ENCODE results near the gene COL24A1.
"Not testable (repeated sequence)": the region's sequence is repeated elsewhere in the genome, so short reads cannot be mapped to it uniquely, and the experiment has no call there.

The COL24A1 gene

GRCh38 chr1:85867189-85867588 is 289.4 kb downstream of the COL24A1 start:
- H3K9ac ChIP-seq (ENCODE audit: insufficient read length, low read depth), result no peak overlapping the region
- DNase-seq (ENCODE audit: low read depth, low spot score), result no peak
- no peaks in the 10 kb centered on the region for H3K4me1 ChIP-seq (ENCODE audit: insufficient read depth, insufficient read length)
- TF ChIP-seq ZNF274 (IDR thresholded peaks at IDR 0.05; ENCODE audit: low read depth, low read length) (no peak), YY1 (IDR thresholded peaks at IDR 0.05; ENCODE audit: insufficient read depth, insufficient read length) (no peak), SUZ12 (IDR thresholded peaks at IDR 0.05; ENCODE audit: extremely low read depth, insufficient read depth, insufficient read length) (no peak)
- H3K27me3 ChIP-seq (ENCODE audit: insufficient read depth, insufficient read length), result no peaks in the 10 kb centered on the region
- H3K9me3 ChIP-seq (ENCODE audit: insufficient read depth, low read length), result no peaks in the 10 kb centered on the region
- H3K4me3 ChIP-seq (ENCODE audit: insufficient read length, low read depth), result no peak overlapping the region
- no peaks in the 10 kb centered on the region for H3K36me3 ChIP-seq (ENCODE audit: insufficient read depth, insufficient read length, low read length)

GRCh38 chr1:85865213-85865612 is 291.4 kb downstream of the COL24A1 start:
- no peak for TF ChIP-seq YY1 (IDR thresholded peaks at IDR 0.05; ENCODE audit: insufficient read depth, insufficient read length)
- no peaks in the 10 kb centered on the region for H3K9me3 ChIP-seq (ENCODE audit: insufficient read depth, low read length)
- no peaks in the 10 kb centered on the region for H3K27me3 ChIP-seq (ENCODE audit: insufficient read depth, insufficient read length)
- no peaks in the 10 kb centered on the region for H3K4me1 ChIP-seq (ENCODE audit: insufficient read depth, insufficient read length)
- H3K36me3 ChIP-seq (ENCODE audit: insufficient read depth, insufficient read length, low read length), result no peaks in the 10 kb centered on the region
- H3K4me3 ChIP-seq (ENCODE audit: insufficient read length, low read depth), result no peak overlapping the region
- no peak overlapping the region for H3K9ac ChIP-seq (ENCODE audit: insufficient read length, low read depth)
- DNase-seq (ENCODE audit: low read depth, low spot score), result no peak

- no peak for TF ChIP-seq YY1 (IDR thresholded peaks at IDR 0.05; ENCODE audit: insufficient read depth, insufficient read length)
- TF ChIP-seq ZNF274 (IDR thresholded peaks at IDR 0.05; ENCODE audit: low read depth, low read length), result no peak
- TF ChIP-seq SUZ12 (IDR thresholded peaks at IDR 0.05; ENCODE audit: extremely low read depth, insufficient read depth, insufficient read length), result no peak
- no peaks in the 10 kb centered on the region for H3K27me3 ChIP-seq (ENCODE audit: insufficient read depth, insufficient read length)
Observed at GRCh38 chr1:85864727-85865126, 291.8 kb downstream of the COL24A1 start.

GRCh38 chr1:85863639-85864038 is 292.9 kb downstream of the COL24A1 start:
- H3K9ac ChIP-seq (ENCODE audit: insufficient read length, low read depth); H3K36me3 ChIP-seq (ENCODE audit: insufficient read depth, insufficient read length, low read length); H3K4me1 ChIP-seq (ENCODE audit: insufficient read depth, insufficient read length); DNase-seq (ENCODE audit: low read depth, low spot score); H3K4me3 ChIP-seq (ENCODE audit: insufficient read length, low read depth); H3K27me3 ChIP-seq (ENCODE audit: insufficient read depth, insufficient read length); H3K9me3 ChIP-seq (ENCODE audit: insufficient read depth, low read length): not testable (repeated sequence)

More at GRCh38 chr1:85864727-85865126, 291.8 kb downstream of the COL24A1 start:
- Histone ChIP-seq H3K9me3 (ENCODE audit: insufficient read depth, low read length) (no peaks in the 10 kb centered on the region), H3K4me3 (ENCODE audit: insufficient read length, low read depth) (no peak overlapping the region), H3K9ac (ENCODE audit: insufficient read length, low read depth) (no peak overlapping the region), H3K4me1 (ENCODE audit: insufficient read depth, insufficient read length) (no peaks in the 10 kb centered on the region), H3K36me3 (ENCODE audit: insufficient read depth, insufficient read length, low read length) (no peaks in the 10 kb centered on the region)
- no peak for DNase-seq (ENCODE audit: low read depth, low spot score)

DNA sequence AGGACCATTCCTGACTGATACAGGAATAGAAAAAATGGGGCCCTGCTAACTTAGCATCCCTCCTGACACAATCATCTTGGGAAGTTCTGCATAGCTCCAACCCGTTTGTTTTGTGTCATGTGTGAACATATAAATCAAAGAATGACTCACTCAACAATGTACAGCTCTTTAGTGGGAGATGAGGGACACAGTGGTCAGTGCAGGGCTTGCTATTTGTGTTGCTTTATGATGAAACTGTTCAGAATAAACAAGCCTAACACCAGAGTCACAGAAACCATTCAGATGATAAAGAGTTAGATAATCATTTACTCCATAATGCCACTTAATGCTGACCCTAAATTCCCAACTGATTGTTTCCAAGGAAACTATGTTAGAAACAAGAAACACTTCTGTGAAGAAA is 294.1 kb downstream of the COL24A1 start:
- TF ChIP-seq YY1 (IDR thresholded peaks at IDR 0.05; ENCODE audit: insufficient read depth, insufficient read length) (no peak), ZNF274 (IDR thresholded peaks at IDR 0.05; ENCODE audit: low read depth, low read length) (no peak), SUZ12 (IDR thresholded peaks at IDR 0.05; ENCODE audit: extremely low read depth, insufficient read depth, insufficient read length) (no peak)
- Histone ChIP-seq H3K36me3 (ENCODE audit: insufficient read depth, insufficient read length, low read length) (no peaks in the 10 kb centered on the region), H3K4me3 (ENCODE audit: insufficient read length, low read depth) (no peak overlapping the region), H3K9ac (ENCODE audit: insufficient read length, low read depth) (no peak overlapping the region), H3K4me1 (ENCODE audit: insufficient read depth, insufficient read length) (no peaks in the 10 kb centered on the region), H3K9me3 (ENCODE audit: insufficient read depth, low read length) (no peaks in the 10 kb centered on the region), H3K27me3 (ENCODE audit: insufficient read depth, insufficient read length) (no peaks in the 10 kb centered on the region)
- DNase-seq (ENCODE audit: low read depth, low spot score), result no peak

DNA sequence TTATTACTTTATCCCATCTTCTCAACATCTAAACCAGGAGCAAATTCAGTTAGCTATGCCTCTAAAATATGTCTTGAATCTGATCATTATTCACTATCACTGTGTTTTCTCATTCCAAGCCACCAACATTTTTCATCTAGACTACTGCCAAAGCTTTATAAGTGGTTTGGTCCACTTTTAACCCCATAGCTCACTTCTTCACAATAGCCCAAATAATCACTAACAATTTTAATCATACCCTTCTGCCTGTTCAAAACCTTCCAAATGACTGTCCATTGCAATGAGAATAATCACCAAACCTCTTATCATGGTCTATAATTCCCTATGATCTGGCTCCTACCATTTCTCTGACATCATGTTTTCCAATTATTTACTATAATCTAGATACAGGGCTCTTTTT is 298.6 kb downstream of the COL24A1 start:
- DNase-seq (ENCODE audit: low read depth, low spot score), result no peak
- no peaks in the 10 kb centered on the region for H3K36me3 ChIP-seq (ENCODE audit: insufficient read depth, insufficient read length, low read length)
- no peak for TF ChIP-seq ZNF274 (IDR thresholded peaks at IDR 0.05; ENCODE audit: low read depth, low read length)
- no peak for TF ChIP-seq YY1 (IDR thresholded peaks at IDR 0.05; ENCODE audit: insufficient read depth, insufficient read length)
- TF ChIP-seq SUZ12 (IDR thresholded peaks at IDR 0.05; ENCODE audit: extremely low read depth, insufficient read depth, insufficient read length), result no peak
- no peaks in the 10 kb centered on the region for H3K27me3 ChIP-seq (ENCODE audit: insufficient read depth, insufficient read length)
- H3K9ac ChIP-seq (ENCODE audit: insufficient read length, low read depth), result no peak overlapping the region
- H3K4me1 ChIP-seq (ENCODE audit: insufficient read depth, insufficient read length), result no peaks in the 10 kb centered on the region
- H3K9me3 ChIP-seq (ENCODE audit: insufficient read depth, low read length), result no peaks in the 10 kb centered on the region
- H3K4me3 ChIP-seq (ENCODE audit: insufficient read length, low read depth), result no peak overlapping the region

DNA sequence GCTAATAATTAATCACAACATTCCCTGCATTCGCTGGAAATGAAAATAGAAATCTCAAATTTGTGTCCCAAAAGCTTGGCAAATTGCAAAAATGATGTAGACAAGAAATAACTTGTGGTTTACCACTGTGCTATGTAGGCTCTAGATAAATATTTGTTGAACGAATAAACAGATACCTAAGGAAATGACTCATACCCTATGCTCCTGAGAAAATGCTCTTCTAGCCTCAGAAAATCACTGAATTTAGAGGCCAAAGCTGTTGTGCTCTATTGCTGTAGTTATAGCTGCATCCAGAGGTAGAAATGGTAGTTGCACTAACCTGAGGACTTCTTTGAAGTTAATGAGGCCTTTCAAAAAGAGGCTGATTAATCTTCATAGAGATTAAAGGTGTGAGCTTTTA is 306.3 kb downstream of the COL24A1 start:
- DNase-seq (ENCODE audit: low read depth, low spot score), result no peak
- H3K4me1 ChIP-seq (ENCODE audit: insufficient read depth, insufficient read length), result no peaks in the 10 kb centered on the region
- no peaks in the 10 kb centered on the region for H3K9me3 ChIP-seq (ENCODE audit: insufficient read depth, low read length)
- no peak overlapping the region for H3K4me3 ChIP-seq (ENCODE audit: insufficient read length, low read depth)
- no peak overlapping the region for H3K9ac ChIP-seq (ENCODE audit: insufficient read length, low read depth)
- H3K27me3 ChIP-seq (ENCODE audit: insufficient read depth, insufficient read length), result no peaks in the 10 kb centered on the region
- H3K36me3 ChIP-seq (ENCODE audit: insufficient read depth, insufficient read length, low read length), result no peaks in the 10 kb centered on the region
- no peak for TF ChIP-seq YY1 (IDR thresholded peaks at IDR 0.05; ENCODE audit: insufficient read depth, insufficient read length)
- TF ChIP-seq ZNF274 (IDR thresholded peaks at IDR 0.05; ENCODE audit: low read depth, low read length), result no peak
- TF ChIP-seq SUZ12 (IDR thresholded peaks at IDR 0.05; ENCODE audit: extremely low read depth, insufficient read depth, insufficient read length), result no peak

GRCh38 chr1:85849660-85850059 is 306.9 kb downstream of the COL24A1 start:
- TF ChIP-seq YY1 (IDR thresholded peaks at IDR 0.05; ENCODE audit: insufficient read depth, insufficient read length) (no peak), ZNF274 (IDR thresholded peaks at IDR 0.05; ENCODE audit: low read depth, low read length) (no peak), SUZ12 (IDR thresholded peaks at IDR 0.05; ENCODE audit: extremely low read depth, insufficient read depth, insufficient read length) (no peak)
- H3K9ac ChIP-seq (ENCODE audit: insufficient read length, low read depth), result no peak overlapping the region

More at GRCh38 chr1:85849660-85850059, 306.9 kb downstream of the COL24A1 start:
- Histone ChIP-seq H3K4me3 (ENCODE audit: insufficient read length, low read depth) (no peak overlapping the region), H3K4me1 (ENCODE audit: insufficient read depth, insufficient read length) (no peaks in the 10 kb centered on the region), H3K9me3 (ENCODE audit: insufficient read depth, low read length) (no peaks in the 10 kb centered on the region), H3K36me3 (ENCODE audit: insufficient read depth, insufficient read length, low read length) (no peaks in the 10 kb centered on the region), H3K27me3 (ENCODE audit: insufficient read depth, insufficient read length) (no peaks in the 10 kb centered on the region)
- no peak for DNase-seq (ENCODE audit: low read depth, low spot score)

Measured in NT2/D1 (cell line).